Stimulated activated CD4-positive, alpha-beta T cell treated with anti-CD3 and anti-CD28 coated beads, Interleukin-2, amount 100 ng/mL, for 4 hours (primary cell): ENCODE results near the gene DNAH17.
"Not testable (repeated sequence)": the region's sequence is repeated elsewhere in the genome, so short reads cannot be mapped to it uniquely, and the experiment has no call there.

ENCODE experiments used
- DNase-seq: peaks from one replicate; pipeline ENCODE4 v3.0.0-alpha.2; 2020; ENCODE audit warnings: low read depth

The DNAH17 gene

DNA sequence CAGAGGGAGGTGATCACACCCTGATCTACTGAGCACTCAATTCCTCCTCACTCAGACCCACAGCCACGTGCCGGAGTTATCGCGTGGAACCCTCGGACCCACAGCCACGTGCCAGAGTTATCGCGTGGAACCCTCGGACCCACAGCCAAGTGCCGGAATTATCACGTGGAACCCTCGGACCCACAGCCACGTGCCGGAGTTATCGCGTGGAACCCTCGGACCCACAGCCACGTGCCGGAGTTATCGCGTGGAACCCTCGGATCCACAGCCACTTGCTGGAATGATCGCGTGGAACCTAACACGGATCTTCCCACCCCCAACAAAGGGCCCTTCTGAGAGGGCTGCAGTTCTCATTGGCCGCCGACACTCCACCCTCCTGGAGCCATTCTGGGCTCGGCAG lies 101.0 kb downstream of the DNAH17 start:
- DNase-seq, result no peak

DNA sequence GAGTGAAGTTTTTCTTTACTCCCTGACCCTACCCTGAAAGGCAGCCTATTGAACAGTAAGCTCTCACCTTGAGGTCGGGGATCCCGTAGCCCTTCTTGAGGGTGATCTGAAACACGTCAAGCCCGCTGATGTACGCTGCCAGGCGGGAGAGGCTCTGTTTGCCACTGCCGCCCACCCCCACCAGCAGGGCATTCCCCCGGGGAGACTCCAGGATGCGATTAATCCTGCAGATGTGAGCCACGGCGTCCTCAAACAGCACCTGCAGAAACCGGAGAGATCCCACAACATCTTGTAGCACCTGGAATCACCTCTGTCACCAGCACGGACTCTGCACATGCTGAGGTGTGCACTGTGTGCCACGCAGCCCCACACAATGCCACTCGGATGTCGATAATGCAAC lies 102.0 kb downstream of the DNAH17 start:
- DNase-seq, result no peak

DNA sequence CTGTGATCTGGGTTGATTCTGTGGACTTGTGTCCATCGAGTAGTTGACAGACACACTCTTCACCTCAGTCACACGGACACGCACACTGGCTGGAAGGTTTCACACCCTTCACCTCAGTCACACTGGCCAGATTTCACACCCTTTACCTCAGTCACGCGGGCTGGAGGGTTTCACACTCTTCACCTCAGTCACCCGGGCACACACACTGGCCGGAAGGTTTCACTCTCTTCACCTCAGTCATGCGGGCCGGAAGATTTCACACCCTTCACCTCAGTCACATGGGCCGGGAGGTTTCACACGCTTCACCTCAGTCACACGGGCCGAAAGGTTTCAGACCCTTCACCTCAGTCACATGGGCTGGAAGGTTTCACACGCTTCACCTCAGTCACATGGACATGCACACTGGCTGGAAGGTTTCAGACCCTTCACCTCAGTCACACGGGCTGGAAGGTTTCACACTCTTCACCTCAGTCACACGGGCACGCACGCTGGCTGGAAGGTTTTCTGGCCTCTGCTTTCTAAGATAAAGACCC lies 102.5 kb downstream of the DNAH17 start:
- no peak for DNase-seq

DNA sequence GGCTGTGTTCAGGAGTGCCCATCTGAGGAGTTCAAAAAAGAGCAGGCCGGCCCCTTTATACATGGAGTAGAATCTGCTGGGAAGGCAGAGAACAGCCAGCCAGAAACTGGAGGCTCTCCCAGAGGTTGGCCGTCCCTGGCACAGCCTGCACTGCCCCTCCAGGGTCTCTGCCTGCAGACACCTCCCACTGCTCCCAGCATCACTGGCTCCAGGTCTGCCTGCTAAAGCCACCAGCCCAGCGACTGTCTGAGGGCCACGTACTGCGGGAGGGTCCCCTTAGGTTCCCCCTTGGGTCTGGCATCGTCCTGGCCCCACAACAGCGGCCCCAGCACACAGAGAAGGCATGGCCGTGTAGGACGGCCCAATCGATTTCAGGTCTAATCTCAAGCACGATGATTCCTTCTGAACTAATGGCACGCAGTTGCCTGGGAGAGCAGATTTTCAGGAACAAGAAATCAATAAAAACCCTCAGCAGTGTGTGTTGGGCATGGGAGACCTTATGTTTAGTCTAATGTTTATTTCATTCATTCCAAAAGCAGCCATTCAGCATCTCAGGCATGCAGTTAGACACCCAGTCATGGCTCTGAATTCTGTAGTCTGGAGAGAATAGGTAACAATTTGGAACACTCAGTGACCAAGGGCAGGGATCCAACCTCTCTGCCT lies 103.1 kb downstream of the DNAH17 start:
- DNase-seq, result no peak

DNA sequence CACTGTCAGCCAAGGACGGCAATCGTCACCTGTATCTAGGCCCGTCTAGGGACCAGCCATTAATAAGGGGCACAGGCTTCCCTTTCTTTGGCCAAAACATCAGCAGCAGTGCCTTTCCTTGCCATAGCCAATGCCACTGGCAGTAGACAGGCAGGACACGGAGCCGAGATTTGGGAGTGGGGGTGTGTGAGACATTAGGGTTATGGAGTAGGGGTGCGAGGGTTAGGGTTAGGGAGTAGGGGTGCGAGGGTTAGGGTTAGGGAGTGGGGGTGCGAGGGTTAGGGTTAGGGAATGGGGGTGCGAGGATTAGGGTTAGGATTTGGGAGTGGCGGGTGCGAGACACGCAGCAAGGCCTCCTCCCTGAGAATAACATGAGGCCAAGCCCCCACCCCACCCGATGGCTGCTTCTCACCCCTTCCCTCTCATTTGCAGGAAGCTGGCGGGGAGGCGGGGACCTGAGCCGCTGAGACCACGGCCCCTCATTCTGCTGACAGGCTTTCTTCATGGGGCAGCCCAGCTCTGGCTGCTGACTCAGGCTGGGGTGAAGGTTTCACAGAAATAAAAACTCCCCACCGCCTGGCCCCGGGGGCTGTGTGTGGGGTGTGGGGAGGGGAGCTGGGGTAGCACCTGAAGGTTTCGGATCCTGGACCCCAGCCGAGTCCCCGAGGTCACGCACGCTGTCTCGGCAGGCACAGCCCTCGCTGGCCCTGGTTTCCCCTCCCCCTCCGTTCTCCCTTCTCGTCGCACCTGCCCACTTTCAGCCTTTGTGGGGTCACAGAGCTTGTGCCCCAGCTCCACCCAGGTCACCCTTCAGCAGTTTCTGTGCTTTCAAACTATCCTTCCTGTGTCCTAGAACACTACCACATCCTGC lies 104.9 kb downstream of the DNAH17 start:
- DNase-seq, result no peak

DNA sequence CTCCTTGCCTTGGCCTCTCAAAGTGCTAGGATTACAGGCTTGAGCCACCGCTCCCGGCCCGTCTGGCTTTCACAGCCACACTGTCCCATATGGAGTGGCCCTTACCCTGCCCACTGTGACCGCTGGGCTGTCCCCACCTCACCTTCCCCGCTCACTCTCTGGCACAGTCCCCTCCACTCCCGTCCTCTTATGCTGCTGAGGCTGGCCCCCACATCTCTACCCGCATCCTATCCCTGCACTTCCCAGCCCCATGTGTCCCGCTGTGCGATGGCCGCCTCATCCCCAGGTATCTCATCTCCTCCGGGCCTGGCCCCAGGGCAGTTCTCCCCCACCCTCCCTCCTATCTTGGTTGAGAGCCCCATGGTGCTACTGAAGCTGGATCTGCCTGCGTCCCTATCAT lies 105.6 kb downstream of the DNAH17 start:
- no peak for DNase-seq

DNA sequence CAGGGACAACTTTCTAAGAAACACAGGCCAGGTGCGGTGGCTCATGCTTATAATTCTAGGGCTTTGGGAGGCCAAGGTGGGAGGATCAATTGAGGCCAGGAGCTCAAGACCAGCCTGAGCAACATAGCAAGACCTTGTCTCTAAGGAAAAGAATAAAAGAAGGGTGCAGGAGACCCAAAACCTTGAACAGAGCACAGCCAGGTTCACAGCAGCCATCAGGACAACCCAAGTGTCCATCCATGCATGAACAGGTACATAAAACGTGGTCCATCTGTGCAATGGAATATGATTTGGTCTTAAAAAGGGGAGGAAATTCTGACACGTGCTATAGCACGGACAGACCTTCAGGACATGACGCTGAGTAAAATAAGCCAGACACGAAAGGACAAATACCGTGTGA lies 107.8 kb downstream of the DNAH17 start:
- DNase-seq, result no peak

DNA sequence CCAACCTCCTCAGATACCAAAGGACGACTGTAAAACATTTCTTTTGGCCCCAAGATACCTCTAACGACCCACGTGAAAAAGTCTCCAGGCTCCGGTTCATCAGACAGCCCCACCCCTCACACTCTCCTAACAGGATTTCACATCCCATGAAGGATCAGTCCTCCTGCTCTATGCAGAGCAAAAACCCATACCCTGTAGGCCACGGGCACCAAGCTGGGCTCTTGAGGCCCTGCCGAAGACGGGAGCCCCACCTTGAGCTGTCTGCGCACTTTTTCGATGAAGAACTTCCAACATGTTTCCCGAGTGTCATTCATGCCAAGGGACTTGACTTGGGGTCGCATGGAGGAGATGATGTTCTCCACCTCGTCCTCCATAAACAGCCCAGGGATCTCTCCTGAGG lies 108.8 kb downstream of the DNAH17 start:
- DNase-seq, result no peak

DNA sequence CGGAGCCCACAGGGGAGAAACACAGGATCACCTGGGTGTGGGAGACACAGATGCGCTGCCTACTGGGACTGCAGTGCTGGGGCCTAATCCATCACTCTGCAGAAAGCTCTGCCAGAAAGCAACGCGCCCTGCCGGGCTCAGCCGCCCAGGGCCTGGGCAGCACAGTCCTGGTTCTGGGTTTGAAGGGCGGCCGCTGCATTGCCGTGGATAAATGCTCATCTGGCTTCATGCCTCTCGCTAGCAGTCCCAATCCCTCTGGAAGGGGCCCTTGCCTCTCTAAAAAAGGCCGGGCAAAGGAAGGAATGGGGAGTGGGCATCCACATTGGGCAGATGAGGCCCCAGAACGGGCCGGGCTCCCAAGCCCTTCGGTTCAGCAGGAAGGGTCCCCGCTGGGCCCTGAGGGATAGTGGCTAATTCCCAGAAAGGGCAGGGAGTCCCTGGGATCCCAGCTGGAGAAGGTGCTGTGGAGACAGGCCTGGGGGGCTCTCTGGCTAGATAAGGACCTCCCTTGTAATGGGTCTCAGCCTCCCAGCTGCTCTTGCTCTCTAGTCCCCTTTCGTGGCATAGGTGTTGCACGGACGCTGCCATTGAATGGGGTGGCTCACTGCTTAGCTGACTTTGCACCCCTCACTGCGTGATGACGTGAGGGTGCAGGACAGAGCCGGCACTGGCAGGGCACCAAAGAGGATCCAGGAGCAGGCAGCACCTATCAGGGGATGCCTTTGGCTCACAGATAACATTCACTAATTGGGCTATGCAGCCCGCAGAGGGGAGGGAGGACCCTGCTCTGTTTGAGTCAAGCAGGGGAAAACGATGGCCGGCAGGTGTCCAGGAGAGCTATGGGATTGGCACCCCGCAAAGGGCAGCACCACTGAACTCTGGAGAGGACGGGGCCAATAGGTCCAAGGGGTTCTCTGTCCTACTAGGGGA lies 110.1 kb downstream of the DNAH17 start:
- no peak for DNase-seq

DNA sequence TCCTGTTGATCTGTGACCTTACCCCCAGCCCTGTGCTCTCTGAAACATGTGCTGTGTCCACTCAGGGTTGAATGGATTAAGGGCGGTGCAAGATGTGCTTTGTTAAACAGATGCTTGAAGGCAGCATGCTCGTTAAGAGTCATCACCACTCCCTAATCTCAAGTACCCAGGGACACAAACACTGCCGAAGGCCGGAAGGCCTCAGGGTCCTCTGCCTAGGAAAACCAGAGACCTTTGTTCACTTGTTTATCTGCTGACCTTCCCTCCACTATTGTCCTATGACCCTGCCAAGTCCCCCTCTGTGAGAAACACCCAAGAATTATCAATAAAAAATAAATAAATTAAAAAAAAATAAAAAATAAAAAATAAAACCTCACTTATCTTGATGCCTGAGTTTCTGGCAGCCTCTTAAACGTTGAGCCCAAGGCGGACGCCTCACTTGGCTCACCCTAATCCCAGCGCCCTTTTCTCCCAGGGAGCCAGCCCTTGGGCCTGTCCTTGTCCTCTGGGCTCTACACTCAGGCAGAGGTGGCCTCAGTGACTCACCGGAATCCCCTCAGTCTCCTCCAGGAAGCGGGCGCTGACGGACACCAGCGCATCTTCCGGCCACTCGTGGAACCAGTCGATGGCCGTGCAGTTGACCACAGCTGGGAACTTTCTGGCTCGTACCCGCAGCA lies 110.9 kb downstream of the DNAH17 start:
- not testable (repeated sequence) for DNase-seq

DNA sequence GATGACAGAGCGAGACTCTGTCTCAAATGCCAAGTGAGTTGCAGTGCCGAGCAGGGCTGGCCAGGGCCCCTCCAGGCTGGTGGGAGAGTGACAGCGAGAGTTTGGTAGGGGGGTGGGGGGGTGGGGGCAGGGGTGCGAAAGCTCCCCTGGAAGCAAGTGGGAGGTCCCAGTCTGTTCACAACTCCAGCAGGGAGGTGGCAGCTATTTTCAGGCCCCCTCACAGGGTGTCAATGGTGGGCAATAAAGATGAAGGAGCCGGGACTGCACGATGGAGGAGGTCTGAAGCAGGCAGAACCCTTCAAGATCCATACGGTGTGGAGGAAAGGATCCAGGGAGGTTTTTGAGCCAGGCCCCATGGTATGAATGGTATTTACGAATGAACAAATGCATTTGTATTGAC lies 115.0 kb downstream of the DNAH17 start:
- DNase-seq, result no peak

DNA sequence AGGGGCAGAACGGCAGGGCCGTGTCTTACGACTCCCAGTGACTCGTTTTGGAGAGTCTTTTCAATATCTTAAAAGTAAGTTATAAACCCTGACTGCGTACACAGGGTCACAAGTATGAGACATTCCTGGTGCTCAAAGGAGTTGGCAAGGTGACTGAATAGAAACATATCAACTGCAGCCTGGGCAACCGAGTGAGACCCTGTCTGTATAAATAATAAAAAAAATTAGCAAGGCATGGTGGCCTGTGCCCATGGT lies 115.5 kb downstream of the DNAH17 start:
- no peak for DNase-seq

DNA sequence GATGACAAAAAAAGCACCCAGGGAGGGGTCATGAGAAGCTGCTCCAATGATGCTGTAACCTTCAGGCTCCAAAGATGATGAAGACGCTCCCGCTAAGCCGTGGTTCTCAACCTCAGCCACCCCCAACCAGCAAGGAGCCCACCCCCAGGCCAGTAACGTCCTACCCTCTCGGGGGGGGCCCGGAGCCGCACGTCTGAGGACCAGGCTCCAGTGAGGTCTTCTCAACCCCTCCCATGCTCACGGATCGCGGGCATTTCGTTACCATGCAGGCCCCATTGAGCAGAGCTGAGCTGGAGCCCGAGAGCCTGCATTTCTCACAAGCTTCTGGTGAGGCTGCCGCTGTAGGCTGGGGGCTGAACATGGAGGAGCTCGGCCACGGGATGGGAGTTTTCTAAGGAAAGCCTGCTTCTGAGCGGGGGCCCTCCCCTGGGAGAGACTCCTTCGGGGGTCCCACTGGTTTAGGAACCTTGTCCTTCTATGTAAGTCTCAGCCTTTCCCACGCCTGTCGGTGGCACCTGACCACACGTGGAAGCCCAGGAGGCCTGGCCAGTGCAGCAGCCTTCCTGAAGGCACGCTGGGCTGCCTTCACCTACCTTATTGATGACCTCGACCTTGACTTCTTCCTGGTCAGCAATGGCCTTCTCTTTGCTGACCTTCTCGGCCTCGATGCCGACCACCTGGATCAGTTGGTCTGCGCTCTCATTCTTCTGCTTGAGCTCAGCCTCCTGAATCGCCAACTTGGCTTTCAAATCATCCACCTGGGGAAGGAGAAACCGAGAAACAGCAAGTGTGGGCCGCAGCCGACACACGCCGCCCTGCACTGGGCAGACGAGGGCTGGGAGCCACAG lies 116.0 kb downstream of the DNAH17 start:
- no peak for DNase-seq

DNA sequence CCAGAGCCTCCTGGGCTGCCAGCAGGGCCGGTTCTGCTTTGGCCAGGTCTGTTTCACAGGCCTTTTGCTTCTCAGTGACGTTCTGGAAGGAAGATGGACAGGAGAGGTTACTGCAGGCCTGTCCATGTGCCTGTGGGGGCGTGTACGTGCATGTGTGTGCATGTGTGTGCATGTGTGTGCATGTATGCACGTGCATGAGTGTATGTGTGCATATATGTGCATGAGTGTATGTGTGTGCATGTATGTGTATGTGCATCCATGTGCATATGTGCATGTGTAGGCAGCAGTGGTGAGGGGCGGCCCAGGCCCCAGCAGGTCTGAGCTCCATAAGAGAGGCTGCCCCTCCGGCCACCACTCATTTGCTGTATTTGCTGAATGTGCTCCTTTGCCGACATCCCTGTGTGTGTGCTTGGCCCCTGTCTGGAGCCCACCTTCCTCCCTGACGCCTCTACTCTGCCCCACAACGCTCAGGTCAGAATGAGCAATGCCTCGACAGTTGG lies 117.0 kb downstream of the DNAH17 start:
- no peak for DNase-seq

DNA sequence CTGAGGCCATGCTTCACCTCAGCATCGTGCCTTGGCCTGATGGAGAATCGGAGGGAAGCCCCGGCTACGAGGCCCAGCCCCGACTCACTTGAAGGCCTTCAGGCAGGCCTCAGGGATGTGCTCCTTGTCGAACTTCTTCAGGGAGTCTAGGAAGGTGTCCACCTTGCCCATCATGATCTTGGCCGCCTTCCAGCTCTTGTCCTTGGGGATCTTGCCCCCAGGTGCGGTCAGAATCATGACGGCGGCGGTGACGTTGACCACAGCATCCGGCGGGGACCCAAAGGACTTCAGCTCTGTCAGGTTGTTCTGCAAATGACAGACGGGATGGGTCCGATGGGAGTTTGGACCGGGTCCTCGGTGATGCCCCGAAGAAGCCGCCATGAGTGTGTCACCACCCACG lies 117.5 kb downstream of the DNAH17 start:
- no peak for DNase-seq

DNA sequence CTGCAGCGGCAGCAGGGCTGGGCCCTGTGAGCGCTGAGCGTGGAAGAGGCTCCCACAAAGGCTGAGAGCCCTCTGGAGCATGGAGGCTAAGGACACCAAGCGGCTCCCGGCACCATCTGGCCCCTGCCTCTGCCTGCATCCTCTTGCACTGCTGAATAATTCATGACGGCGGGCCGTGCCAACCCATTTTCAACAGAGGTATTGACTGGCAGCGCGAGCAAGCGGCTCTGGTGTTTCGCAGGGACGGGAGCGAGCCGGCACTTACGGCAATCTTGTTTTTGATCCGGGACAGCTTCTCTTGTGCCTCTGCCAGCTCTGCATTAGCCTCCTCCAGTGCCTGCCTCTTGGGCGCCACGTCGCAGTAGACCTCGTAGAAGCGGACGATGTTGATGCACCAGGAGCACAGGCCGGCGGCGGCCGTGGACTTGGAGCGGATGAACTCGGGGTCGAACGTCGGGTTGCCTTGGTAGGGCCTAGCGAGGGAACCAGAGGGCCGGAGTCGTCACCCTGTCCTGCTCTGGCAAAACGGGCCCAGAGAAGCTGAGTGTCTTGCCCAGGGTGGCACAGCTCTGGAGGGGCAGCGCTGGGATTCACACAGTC lies 118.4 kb downstream of the DNAH17 start:
- no peak for DNase-seq

DNA sequence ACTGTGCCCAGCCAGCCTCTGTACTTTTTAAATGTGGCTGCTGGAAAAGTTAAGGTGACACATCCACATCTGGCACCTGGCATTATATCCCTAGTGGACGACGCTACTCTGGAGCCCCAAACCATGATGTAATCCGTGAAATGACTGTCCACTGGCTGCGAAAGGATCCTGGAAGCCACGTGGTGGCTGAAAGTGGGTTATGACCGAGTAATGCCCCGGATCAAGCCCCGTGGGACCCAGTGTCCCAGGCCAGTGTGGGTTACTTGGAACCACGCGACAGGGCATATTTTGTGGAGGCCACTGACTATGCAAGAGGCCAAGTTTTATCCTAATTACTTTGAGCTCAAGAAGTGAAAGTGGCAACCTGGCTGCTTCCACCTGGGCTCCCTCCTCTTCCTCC lies 119.1 kb downstream of the DNAH17 start:
- DNase-seq, result no peak

DNA sequence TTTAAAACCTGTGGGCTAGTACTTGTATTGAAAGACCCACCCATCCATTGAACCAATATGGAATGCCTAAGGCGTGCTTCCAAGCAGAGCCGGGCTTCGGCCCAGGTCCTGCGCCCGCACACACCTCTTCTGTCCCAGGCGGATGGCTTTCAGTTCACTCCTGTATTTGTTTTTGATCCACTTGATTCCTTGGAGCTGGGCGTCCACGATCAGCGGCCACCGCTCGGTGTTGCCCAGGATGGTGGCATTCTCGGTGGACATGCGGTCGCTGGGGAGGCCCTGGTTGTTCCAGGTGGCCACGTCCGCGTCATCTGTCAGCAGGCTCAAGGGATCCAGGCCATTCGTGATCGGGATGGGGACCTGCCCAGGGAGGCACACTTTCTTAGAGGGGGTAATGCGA lies 122.8 kb downstream of the DNAH17 start:
- DNase-seq, result no peak

DNA sequence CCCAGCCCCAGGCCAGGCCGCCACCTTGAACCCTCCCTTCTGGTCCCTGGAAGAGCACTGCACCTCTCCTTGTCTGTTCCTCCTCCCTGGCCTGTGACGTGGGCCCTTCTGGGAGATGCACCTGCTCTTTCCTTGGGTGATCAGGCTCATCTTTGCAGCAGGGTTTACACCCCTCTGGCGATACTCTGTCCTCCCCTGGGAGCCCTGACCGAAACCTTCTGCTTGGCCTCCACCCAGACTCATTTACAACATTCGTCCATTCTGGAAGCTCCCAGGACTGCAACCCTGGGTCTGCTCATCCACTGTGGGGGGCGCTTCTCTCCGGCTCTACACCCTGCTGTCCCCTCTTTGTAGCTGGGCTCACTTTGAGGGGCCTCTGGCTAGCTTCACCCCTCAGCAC lies 125.4 kb downstream of the DNAH17 start:
- DNase-seq, result no peak

DNA sequence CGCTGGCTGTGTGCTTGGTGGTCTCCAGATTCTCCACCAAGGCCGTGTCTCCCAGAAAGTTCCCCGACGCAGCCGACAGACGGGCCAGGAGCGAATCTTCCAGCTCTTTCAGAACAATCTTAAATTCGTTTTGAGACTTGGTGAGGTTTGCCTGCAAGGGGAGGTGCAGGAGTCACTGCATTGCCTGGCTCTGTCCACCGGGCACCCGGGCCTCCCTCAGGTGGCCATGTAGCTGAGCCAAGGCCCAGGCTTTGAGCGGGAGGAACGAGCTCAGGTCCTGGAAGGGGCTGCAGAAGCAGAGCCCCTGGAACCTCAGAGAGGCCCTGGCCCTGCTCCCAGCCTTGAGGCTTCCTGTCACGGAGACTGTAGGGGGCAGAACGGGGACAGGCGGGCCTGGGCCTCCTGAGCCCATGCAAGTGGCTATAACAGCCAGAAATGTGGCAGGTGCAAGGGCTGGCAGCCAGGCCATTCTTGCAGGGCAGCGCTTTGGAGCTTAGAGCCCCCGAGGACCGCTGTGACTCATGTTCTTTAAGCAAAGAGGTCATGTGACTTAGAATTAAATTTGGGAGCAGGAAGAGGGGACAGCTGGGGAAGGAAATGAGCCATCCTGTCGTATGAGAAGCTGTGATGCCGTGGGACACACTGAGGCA lies 126.4 kb downstream of the DNAH17 start:
- DNase-seq, result no peak
